A549 (cell line): ENCODE data around the gene PTGER1. TPM values are rescaled to one million over a fixed set of nuclear protein-coding genes. Genes with fewer than 3 reads are reported as not detected.
A peak's percentile ranks its signal among the peaks of the same experiment; 100 is the strongest.

Source experiments
- ATAC-seq, 2 experiments: fragments of 200-7000 bp in 1 of 2; fragments of >200 bp in 1 of 2; cut with Nextera tagmentation in 1 of 2; cut with Tn5 transposase in 1 of 2; 3 replicates each; pipeline versions ENCODE4 v1.8.0 to v1.9.1; 2018 to 2020; ENCODE audit warnings: mild to moderate bottlenecking in 1 of 2, moderate library complexity in 1 of 2
- CTCF ChIA-PET: fragments of 300-600 bp; sonication (Branson Sonifier 250); formaldehyde crosslinking; extraction: SDS; loops from one replicate; lab custom pipeline; 2021; ENCODE audit warnings: antibody characterized with exemption, inconsistent platforms; lab: Yijun Ruan, JAX
- POLR2A ChIA-PET: fragments of 350-600 bp; formaldehyde crosslinking; extraction: SDS; loops from one replicate; lab custom pipeline; 2021; ENCODE audit warnings: antibody characterized with exemption, inconsistent platforms; lab: Yijun Ruan, JAX
- DNase-seq, 2 experiments: peaks; one replicate each; pipeline versions ENCODE4 v3.0.0 to v3.0.0-alpha.2; 2011 to 2016; ENCODE audit warnings: low read depth in 1 of 2, low spot score in 1 of 2
- FAIRE-seq: peaks from 2 replicates; lab custom pipeline; 2011; peaks lifted over from hg19 to GRCh38; lab: Jason Lieb, UNC
- H3K27ac ChIP-seq, 2 experiments: fragments of >200 bp; sonication (Bioruptor Twin); formaldehyde crosslinking; 3 replicates each; pipeline ENCODE4 v1.5.1; 2016 to 2017
- H3K4me1 ChIP-seq: fragments of >200 bp; sonication (Bioruptor Twin); formaldehyde crosslinking; 3 replicates; pipeline ENCODE4 v1.6.1; 2016
- H3K4me2 ChIP-seq: fragments of >200 bp; sonication (Bioruptor Twin); formaldehyde crosslinking; 3 replicates; pipeline ENCODE4 v1.6.1; 2016
- H3K4me3 ChIP-seq: fragments of >200 bp; sonication (Bioruptor Twin); formaldehyde crosslinking; 3 replicates; pipeline ENCODE4 v1.5.1; 2016
- H3K9me3 ChIP-seq: fragments of >200 bp; sonication (Bioruptor Twin); formaldehyde crosslinking; 3 replicates; pipeline ENCODE4 v1.6.1; 2016
- CBX2 ChIP-seq: fragments of 200-600 bp; sonication (generic); IDR thresholded peaks from 2 replicates; pipeline ENCODE4 v1.6.1; 2016; ENCODE audit warnings: low read depth, mild to moderate bottlenecking, borderline replicate concordance
- CBX8 ChIP-seq: fragments of 200-600 bp; sonication (generic); IDR thresholded peaks from 2 replicates; pipeline ENCODE4 v1.6.1; 2016
- EHF ChIP-seq: fragments of 250-450 bp; sonication (Bioruptor Pico); IDR thresholded peaks from 2 replicates; pipeline ENCODE4 v1.5.0; 2020; ENCODE audit warnings: mild to moderate bottlenecking
- FOXS1 ChIP-seq: fragments of 250-450 bp; sonication (Bioruptor Pico); IDR thresholded peaks from 2 replicates; pipeline ENCODE4 v1.5.0; 2020; ENCODE audit warnings: mild to moderate bottlenecking, moderate library complexity
- HOXA7 ChIP-seq: fragments of 250-450 bp; sonication (Bioruptor Pico); IDR thresholded peaks from 2 replicates; pipeline ENCODE4 v1.5.0; 2020; ENCODE audit warnings: mild to moderate bottlenecking, moderate library complexity
- JUN ChIP-seq, 2 experiments: fragments of >200 bp; sonication (Bioruptor Twin); formaldehyde crosslinking; IDR thresholded peaks; 2 replicates in 1 of 2; 3 replicates in 1 of 2; pipeline ENCODE4 v1.6.1; 2016 to 2017
- MAZ ChIP-seq: fragments of 150-350 bp; IDR thresholded peaks from 2 replicates; pipeline ENCODE4 v1.6.1; 2014; ENCODE audit warnings: antibody characterized with exemption, low read depth, low read length, borderline replicate concordance
- MYC ChIP-seq: IDR thresholded peaks from 2 replicates; pipeline ENCODE4 v1.6.1; 2012; ENCODE audit warnings: mild to moderate bottlenecking, inconsistent platforms, low read length, improper control_type of control experiment, borderline replicate concordance
- NPAS2 ChIP-seq: fragments of 250-450 bp; sonication (Bioruptor Pico); IDR thresholded peaks from 2 replicates; pipeline ENCODE4 v1.8.0; 2022; ENCODE audit warnings: mild to moderate bottlenecking, moderate library complexity, borderline replicate concordance
- PHF8 ChIP-seq: fragments of 200-600 bp; sonication (generic); IDR thresholded peaks from 2 replicates; pipeline ENCODE4 v1.6.1; 2016; ENCODE audit warnings: low read depth, mild to moderate bottlenecking, antibody characterized with exemption, moderate library complexity, borderline replicate concordance
- RCOR1 ChIP-seq: fragments of 150-350 bp; IDR thresholded peaks from 2 replicates; pipeline ENCODE4 v1.6.1; 2014; ENCODE audit warnings: antibody characterized with exemption, low read length, low read depth
- SMC3 ChIP-seq: fragments of >200 bp; sonication (Bioruptor Twin); formaldehyde crosslinking; IDR thresholded peaks from 3 replicates; pipeline ENCODE4 v1.6.1; 2018; ENCODE audit warnings: inconsistent platforms
- SREBF2 ChIP-seq: fragments of 450-650 bp; IDR thresholded peaks from 2 replicates; pipeline ENCODE4 v1.6.1; 2014; ENCODE audit warnings: mild to moderate bottlenecking, moderate library complexity
- TP53 ChIP-seq: fragments of 250-450 bp; sonication (Bioruptor Pico); IDR thresholded peaks from 2 replicates; pipeline ENCODE4 v1.5.0; 2021; ENCODE audit warnings: mild to moderate bottlenecking, moderate library complexity
- ZC3H11A ChIP-seq: fragments of 450-650 bp; IDR thresholded peaks from 2 replicates; pipeline ENCODE4 v1.6.1; 2014; ENCODE audit warnings: antibody characterized with exemption, mild to moderate bottlenecking
- ZSCAN20 ChIP-seq: fragments of 250-450 bp; sonication (Bioruptor Pico); IDR thresholded peaks from 2 replicates; pipeline ENCODE4 v1.8.0; 2022; ENCODE audit warnings: mild to moderate bottlenecking, moderate library complexity
- WGBS: methylation state at CpG from one replicate; pipeline ENCODE4 v1.1.6; 2017; ENCODE audit errors: missing lambda C conversion rate; 5-methylcytosine and 5-hydroxymethylcytosine counted together
- polyA plus RNA-seq, 4 experiments: library from polyadenylated mRNA; depleted of rRNA in 3 of 4; stranded (reverse); fragments of >200 nt; fragmentation: RNase III in 1 of 4; extraction: RNeasy Plus Mini Kit Qiagen cat#74134 plus additional on column Dnase treatment in 1 of 4; gene quantifications; 2 replicates in 3 of 4; 3 replicates in 1 of 4; pipeline ENCODE4 v1.2.3, GENCODE V29; 2011 to 2017
- TF ChIP-seq, protein P1 (sequence below): fragments of 250-450 bp; sonication (Bioruptor Pico); IDR thresholded peaks from 2 replicates; pipeline ENCODE4 v1.5.0; 2020; ENCODE audit warnings: low read depth, mild to moderate bottlenecking, moderate library complexity
- TF ChIP-seq, protein P2 (sequence below): fragments of 250-450 bp; sonication (Bioruptor Pico); IDR thresholded peaks from 2 replicates; pipeline ENCODE4 v1.5.0; 2021; ENCODE audit warnings: mild to moderate bottlenecking, moderate library complexity, borderline replicate concordance
- TF ChIP-seq, protein P3 (sequence below): fragments of 450-650 bp; IDR thresholded peaks from 2 replicates; pipeline ENCODE4 v1.6.1; 2014; ENCODE audit warnings: antibody characterized with exemption
- TF ChIP-seq, protein P4 (sequence below): fragments of >200 bp; sonication (Bioruptor Twin); formaldehyde crosslinking; IDR thresholded peaks from 3 replicates; pipeline ENCODE4 v1.6.1; 2016

PTGER1 gene
- polyA plus RNA-seq, 2 of the 4 experiments (the other 2 are of a cell fraction), result 0.06 to 0.17 TPM

DNA sequence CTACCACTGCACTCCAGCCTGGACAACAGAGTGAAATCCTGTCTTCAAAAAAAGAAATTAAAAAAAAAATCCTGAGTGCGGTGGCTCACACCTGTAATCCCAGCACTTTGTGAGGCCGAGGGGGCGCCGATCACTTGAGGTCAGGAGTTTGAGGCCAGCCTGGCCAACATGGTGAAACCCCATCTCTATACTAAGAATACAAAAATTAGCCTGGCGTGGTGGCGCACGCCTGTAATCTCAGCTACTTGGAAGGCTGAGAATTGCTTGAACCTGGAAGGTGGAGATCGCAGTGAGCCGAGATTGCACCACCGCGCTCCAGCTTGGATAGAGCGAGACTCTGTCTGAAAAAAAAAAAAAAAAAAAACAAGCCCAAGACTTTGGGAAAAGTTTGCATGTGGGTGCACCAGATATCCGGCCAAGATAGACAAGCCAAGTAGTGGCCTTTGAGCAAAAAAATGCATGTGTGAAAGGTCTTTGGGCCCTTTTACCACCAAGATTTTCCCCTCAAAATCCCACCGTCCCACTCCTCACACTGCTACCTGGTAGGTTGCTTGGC, 37.3 kb upstream of the PTGER1 start:
- peaks cover 71% of the 10 kb centered on the region for H3K4me1 ChIP-seq
- TF ChIP-seq SREBF2 (no peak), ZSCAN20 (CRISPR knock-in tag) (no peak), ZC3H11A (no peak), HOXA7 (CRISPR knock-in tag) (no peak)
- TF ChIP-seq, protein P1, sequence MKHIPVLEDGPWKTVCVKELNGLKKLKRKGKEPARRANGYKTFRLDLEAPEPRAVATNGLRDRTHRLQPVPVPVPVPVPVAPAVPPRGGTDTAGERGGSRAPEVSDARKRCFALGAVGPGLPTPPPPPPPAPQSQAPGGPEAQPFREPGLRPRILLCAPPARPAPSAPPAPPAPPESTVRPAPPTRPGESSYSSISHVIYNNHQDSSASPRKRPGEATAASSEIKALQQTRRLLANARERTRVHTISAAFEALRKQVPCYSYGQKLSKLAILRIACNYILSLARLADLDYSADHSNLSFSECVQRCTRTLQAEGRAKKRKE (CRISPR knock-in tag), result no peak
- TF ChIP-seq, protein P2, sequence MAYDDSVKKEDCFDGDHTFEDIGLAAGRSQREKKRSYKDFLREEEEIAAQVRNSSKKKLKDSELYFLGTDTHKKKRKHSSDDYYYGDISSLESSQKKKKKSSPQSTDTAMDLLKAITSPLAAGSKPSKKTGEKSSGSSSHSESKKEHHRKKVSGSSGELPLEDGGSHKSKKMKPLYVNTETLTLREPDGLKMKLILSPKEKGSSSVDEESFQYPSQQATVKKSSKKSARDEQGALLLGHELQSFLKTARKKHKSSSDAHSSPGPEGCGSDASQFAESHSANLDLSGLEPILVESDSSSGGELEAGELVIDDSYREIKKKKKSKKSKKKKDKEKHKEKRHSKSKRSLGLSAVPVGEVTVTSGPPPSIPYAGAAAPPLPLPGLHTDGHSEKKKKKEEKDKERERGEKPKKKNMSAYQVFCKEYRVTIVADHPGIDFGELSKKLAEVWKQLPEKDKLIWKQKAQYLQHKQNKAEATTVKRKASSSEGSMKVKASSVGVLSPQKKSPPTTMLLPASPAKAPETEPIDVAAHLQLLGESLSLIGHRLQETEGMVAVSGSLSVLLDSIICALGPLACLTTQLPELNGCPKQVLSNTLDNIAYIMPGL (CRISPR knock-in tag), result no peak
- TF ChIP-seq, protein P3, sequence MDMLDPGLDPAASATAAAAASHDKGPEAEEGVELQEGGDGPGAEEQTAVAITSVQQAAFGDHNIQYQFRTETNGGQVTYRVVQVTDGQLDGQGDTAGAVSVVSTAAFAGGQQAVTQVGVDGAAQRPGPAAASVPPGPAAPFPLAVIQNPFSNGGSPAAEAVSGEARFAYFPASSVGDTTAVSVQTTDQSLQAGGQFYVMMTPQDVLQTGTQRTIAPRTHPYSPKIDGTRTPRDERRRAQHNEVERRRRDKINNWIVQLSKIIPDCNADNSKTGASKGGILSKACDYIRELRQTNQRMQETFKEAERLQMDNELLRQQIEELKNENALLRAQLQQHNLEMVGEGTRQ, result no peak
- H3K27ac ChIP-seq, result peak overlapping the region; percentile 2 to 100; a peak in 4 of 6 replicates
- no peak for FAIRE-seq
- POLR2A ChIA-PET, result interaction anchor here (0.7 kb wide), 1 partner anchor 17 kb away, joined by 6 read pairs; no protein-coding TSS in a partner anchor
- no peak overlapping the region for H3K4me3 ChIP-seq
- no peak for ATAC-seq
- H3K9me3 ChIP-seq, result no peaks in the 10 kb centered on the region
- no peak for DNase-seq
- H3K4me2 ChIP-seq, result no peak overlapping the region
- 93% methylated on average over 14 of the region's 14 CpGs for WGBS
- CTCF ChIA-PET, result interaction anchor here (1.5 to 2.3 kb wide), 2 partner anchors 8 to 32 kb away, joined by 4 to 8 read pairs; no protein-coding TSS in a partner anchor

DNA sequence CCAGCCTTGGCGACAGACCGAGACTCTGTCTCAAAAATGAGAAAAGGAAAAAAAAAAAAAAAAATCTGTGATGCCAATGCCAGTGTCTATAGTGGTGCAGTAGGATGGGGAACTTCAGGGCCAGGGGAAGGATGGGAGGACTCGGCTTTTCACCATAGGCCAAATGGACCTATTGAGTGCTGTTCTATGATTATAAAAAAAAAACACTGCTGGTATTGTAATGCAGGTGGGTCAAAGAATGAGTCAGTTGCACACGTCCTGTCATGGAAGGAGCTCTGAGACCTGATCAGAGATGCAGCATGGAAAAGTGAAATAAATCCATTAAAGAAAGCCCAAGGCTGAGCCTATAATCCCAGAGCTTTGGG, 36.1 kb upstream of the PTGER1 start:
- WGBS, result 74% methylated on average over 4 of the region's 4 CpGs
- CTCF ChIA-PET, result no interaction called here
- Histone ChIP-seq H3K27ac (peak overlapping the region; percentile 94 to 100), H3K4me3 (no peak overlapping the region), H3K4me2 (peak overlapping the region; percentile 66), H3K4me1 (peaks cover 84% of the 10 kb centered on the region), H3K9me3 (no peaks in the 10 kb centered on the region)
- no peak for DNase-seq
- ATAC-seq, result peak in 1 of 2 experiments; percentile 1; a peak in 2 of 6 replicates
- FAIRE-seq, result no peak
- TF ChIP-seq EHF (CRISPR knock-in tag) (no peak), TP53 (no peak), FOXS1 (CRISPR knock-in tag) (no peak), MAZ (no peak), PHF8 (no peak), CBX2 (no peak), CBX8 (no peak), MYC (no peak), JUN (IDR thresholded peaks at IDR 0.05) (no peak), NPAS2 (CRISPR knock-in tag) (no peak), RCOR1 (no peak), SMC3 (no peak)
- TF ChIP-seq, protein P4, sequence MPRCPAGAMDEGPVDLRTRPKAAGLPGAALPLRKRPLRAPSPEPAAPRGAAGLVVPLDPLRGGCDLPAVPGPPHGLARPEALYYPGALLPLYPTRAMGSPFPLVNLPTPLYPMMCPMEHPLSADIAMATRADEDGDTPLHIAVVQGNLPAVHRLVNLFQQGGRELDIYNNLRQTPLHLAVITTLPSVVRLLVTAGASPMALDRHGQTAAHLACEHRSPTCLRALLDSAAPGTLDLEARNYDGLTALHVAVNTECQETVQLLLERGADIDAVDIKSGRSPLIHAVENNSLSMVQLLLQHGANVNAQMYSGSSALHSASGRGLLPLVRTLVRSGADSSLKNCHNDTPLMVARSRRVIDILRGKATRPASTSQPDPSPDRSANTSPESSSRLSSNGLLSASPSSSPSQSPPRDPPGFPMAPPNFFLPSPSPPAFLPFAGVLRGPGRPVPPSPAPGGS, result no peak
- POLR2A ChIA-PET, result interaction anchor here (0.7 kb wide), 1 partner anchor 1628 kb away, joined by 3 read pairs; no protein-coding TSS in a partner anchor
